Cardiac muscle cell (in vitro differentiated cells and primary cell): ENCODE results near the gene ARHGEF12. TPM values are rescaled to one million over a fixed set of nuclear protein-coding genes. Genes with fewer than 3 reads are reported as not detected.

Source experiments
- DNase-seq, 2 donors: peaks; one replicate each; pipeline versions ENCODE4 v3.0.0 to v3.0.0-alpha.2; 2010 to 2017; ENCODE audit warnings: low read depth in 1 of 2, low spot score in 1 of 2
- H3K27ac ChIP-seq: fragments of 200-600 bp; sonication (generic); 2 replicates; pipeline ENCODE4 v1.5.1; 2016
- H3K27me3 ChIP-seq: fragments of 200-600 bp; sonication (generic); 2 replicates; pipeline ENCODE4 v1.6.0; 2016; ENCODE audit warnings: control low read depth
- H3K36me3 ChIP-seq: fragments of 200-600 bp; sonication (generic); 2 replicates; pipeline ENCODE4 v1.5.1; 2016; ENCODE audit warnings: control low read depth
- H3K4me1 ChIP-seq: fragments of 200-600 bp; sonication (generic); 2 replicates; pipeline ENCODE4 v1.8.1; 2017; ENCODE audit warnings: low read depth, mild to moderate bottlenecking, mixed run types
- H3K4me3 ChIP-seq: fragments of 200-600 bp; sonication (generic); 2 replicates; pipeline ENCODE4 v1.5.1; 2016; ENCODE audit warnings: mild to moderate bottlenecking
- H3K9me3 ChIP-seq: fragments of 200-600 bp; sonication (generic); 2 replicates; pipeline ENCODE4 v1.5.1; 2017; ENCODE audit warnings: low read depth, mild to moderate bottlenecking, control low read depth
- CTCF ChIP-seq: IDR thresholded peaks from 2 replicates; pipeline ENCODE4 v1.5.1; 2012; ENCODE audit warnings: low read depth, mild to moderate bottlenecking, low read length
- polyA plus RNA-seq: library from polyadenylated mRNA; unstranded; fragments of >200 nt; fragmentation: Nextera tagmentation; extraction: Ambion mirVana; gene quantifications from 2 replicates; pipeline ENCODE4 v1.2.1, GENCODE V29; 2016
- total RNA-seq: library from RNA; depleted of rRNA; stranded (reverse); fragments of >200 nt; gene quantifications from 2 replicates; pipeline ENCODE4 v1.2.3, GENCODE V29; 2016

ARHGEF12 gene
- total and polyA plus RNA-seq, 2 experiments from 2014 or later, result 21.7 to 43.4 TPM

- no peak for DNase-seq
- H3K27ac ChIP-seq, result no peak overlapping the region
- H3K4me3 ChIP-seq, result no peak overlapping the region
- H3K36me3 ChIP-seq, result no peaks in the 10 kb centered on the region
- H3K4me1 ChIP-seq, result peaks cover under 1% of the 10 kb centered on the region
- no peaks in the 10 kb centered on the region for H3K27me3 ChIP-seq
- H3K9me3 ChIP-seq, result no peaks in the 10 kb centered on the region
- TF ChIP-seq CTCF, result no peak
Observed at GRCh38 chr11:120354068-120354467, 17.9 kb downstream of the ARHGEF12 start.

GRCh38 chr11:120354779-120355178, 18.6 kb downstream of the ARHGEF12 start:
- no peak for DNase-seq
- no peak for TF ChIP-seq CTCF
- H3K9me3 ChIP-seq, result no peaks in the 10 kb centered on the region
- no peaks in the 10 kb centered on the region for H3K36me3 ChIP-seq
- no peaks in the 10 kb centered on the region for H3K4me1 ChIP-seq
- H3K27me3 ChIP-seq, result no peaks in the 10 kb centered on the region
- no peak overlapping the region for H3K27ac ChIP-seq
- no peak overlapping the region for H3K4me3 ChIP-seq

GRCh38 chr11:120357620-120358019, 21.4 kb downstream of the ARHGEF12 start:
- Histone ChIP-seq H3K4me1 (no peaks in the 10 kb centered on the region), H3K27me3 (no peaks in the 10 kb centered on the region), H3K4me3 (no peak overlapping the region), H3K9me3 (no peaks in the 10 kb centered on the region), H3K36me3 (no peaks in the 10 kb centered on the region), H3K27ac (no peak overlapping the region)
- no peak for DNase-seq
- TF ChIP-seq CTCF, result no peak

GRCh38 chr11:120358729-120359128, 22.5 kb downstream of the ARHGEF12 start:
- H3K9me3 ChIP-seq, result no peaks in the 10 kb centered on the region
- H3K36me3 ChIP-seq, result no peaks in the 10 kb centered on the region
- DNase-seq, result no peak
- no peaks in the 10 kb centered on the region for H3K27me3 ChIP-seq
- no peaks in the 10 kb centered on the region for H3K4me1 ChIP-seq
- H3K27ac ChIP-seq, result no peak overlapping the region
- TF ChIP-seq CTCF, result no peak
- H3K4me3 ChIP-seq, result no peak overlapping the region

GRCh38 chr11:120363436-120363835, 27.2 kb downstream of the ARHGEF12 start:
- H3K27ac ChIP-seq, result no peak overlapping the region
- DNase-seq, result no peak
- H3K27me3 ChIP-seq, result no peaks in the 10 kb centered on the region
- no peak for TF ChIP-seq CTCF
- no peaks in the 10 kb centered on the region for H3K4me1 ChIP-seq
- no peaks in the 10 kb centered on the region for H3K9me3 ChIP-seq
- no peaks in the 10 kb centered on the region for H3K36me3 ChIP-seq
- no peak overlapping the region for H3K4me3 ChIP-seq

- DNase-seq, result no peak
- Histone ChIP-seq H3K27me3 (no peaks in the 10 kb centered on the region), H3K36me3 (no peaks in the 10 kb centered on the region), H3K4me1 (no peaks in the 10 kb centered on the region), H3K4me3 (no peak overlapping the region), H3K9me3 (no peaks in the 10 kb centered on the region), H3K27ac (no peak overlapping the region)
- no peak for TF ChIP-seq CTCF
Observed at GRCh38 chr11:120365512-120365911, 29.3 kb downstream of the ARHGEF12 start.
